ENCODE measurements around the gene CRYBG2. TPM values are rescaled to one million over a fixed set of nuclear protein-coding genes. Genes with fewer than 3 reads are reported as not detected.

The CRYBG2 gene
- total RNA-seq, 2 donors from 2014 or later = 12.8 to 30.3 TPM

DNA sequence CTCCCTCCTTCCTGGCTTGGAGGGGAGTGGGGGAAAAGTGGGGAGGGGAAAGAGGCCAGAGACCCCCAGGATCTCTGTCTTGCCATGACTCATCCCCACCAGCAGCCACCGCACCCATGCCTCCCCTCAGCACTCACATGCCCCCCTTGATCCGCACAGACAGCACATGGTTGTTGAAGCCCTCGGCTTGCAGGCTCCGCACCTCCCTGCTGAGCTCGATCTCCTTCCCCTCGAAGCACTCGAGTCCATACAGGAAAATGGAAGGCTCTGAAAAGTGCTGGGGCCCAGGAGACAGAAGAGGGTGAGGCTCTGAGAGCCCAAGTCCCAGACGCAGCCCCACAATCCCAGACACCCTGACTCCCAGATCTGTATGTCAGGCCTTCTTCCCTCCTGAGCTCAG is 25.3 kb downstream of the CRYBG2 start:
- H3K9ac ChIP-seq (ENCODE audit: low read depth in 2 of 2, low read length in 2 of 2) = no peak overlapping the region
- no peak for DNase-seq
- no peaks in the 10 kb centered on the region for H3K4me1 ChIP-seq
- intact Hi-C loops (cut with DNase I) = loop anchor here (10.0 kb wide), 1 partner anchor 164 kb away; the partner anchor contains the start of genes C1orf232 and ZNF593
- H3K9me3 ChIP-seq = no peaks in the 10 kb centered on the region
- H3K36me3 ChIP-seq = no peaks in the 10 kb centered on the region
- no peaks in the 10 kb centered on the region for H3K27me3 ChIP-seq
- TF ChIP-seq, protein P1, sequence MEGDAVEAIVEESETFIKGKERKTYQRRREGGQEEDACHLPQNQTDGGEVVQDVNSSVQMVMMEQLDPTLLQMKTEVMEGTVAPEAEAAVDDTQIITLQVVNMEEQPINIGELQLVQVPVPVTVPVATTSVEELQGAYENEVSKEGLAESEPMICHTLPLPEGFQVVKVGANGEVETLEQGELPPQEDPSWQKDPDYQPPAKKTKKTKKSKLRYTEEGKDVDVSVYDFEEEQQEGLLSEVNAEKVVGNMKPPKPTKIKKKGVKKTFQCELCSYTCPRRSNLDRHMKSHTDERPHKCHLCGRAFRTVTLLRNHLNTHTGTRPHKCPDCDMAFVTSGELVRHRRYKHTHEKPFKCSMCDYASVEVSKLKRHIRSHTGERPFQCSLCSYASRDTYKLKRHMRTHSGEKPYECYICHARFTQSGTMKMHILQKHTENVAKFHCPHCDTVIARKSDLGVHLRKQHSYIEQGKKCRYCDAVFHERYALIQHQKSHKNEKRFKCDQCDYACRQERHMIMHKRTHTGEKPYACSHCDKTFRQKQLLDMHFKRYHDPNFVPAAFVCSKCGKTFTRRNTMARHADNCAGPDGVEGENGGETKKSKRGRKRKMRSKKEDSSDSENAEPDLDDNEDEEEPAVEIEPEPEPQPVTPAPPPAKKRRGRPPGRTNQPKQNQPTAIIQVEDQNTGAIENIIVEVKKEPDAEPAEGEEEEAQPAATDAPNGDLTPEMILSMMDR (IDR thresholded peaks at IDR 0.05) = no peak
- no peak overlapping the region for H3K4me3 ChIP-seq
- no peak overlapping the region for H3K27ac ChIP-seq

- no peaks in the 10 kb centered on the region for H3K27me3 ChIP-seq
- TF ChIP-seq, protein P1 (IDR thresholded peaks at IDR 0.05) = no peak
- no peaks in the 10 kb centered on the region for H3K4me1 ChIP-seq
- no peak for DNase-seq
- no peak overlapping the region for H3K9ac ChIP-seq (ENCODE audit: low read depth in 2 of 2, low read length in 2 of 2)
- no peaks in the 10 kb centered on the region for H3K9me3 ChIP-seq
- intact Hi-C loops (cut with DNase I) = loop anchor here (10.0 kb wide), 1 partner anchor 163 kb away; the partner anchor contains the start of genes C1orf232 and ZNF593
- H3K4me3 ChIP-seq = no peak overlapping the region
- H3K27ac ChIP-seq = no peak overlapping the region
- H3K36me3 ChIP-seq = no peaks in the 10 kb centered on the region
These were observed 26.0 kb downstream of the CRYBG2 start for GRCh38 chr1:26327956-26328362.

DNA sequence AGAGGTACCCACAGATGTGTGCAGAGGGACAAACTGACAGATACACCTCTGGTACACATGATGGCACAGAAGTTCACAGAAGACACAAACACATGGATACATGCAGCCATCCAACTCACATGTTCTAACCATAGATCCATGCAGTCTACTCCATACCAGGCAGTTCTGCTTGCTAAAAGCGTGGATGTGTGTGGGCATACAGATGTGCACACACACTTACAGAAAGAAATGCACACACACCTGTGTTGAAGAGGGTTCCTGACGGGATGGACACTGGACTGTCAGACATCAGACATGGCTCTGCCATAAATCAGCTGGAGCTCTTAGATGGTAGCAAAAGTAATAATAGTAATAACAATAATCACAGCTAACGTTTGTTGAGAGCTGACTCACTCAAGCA is 29.4 kb downstream of the CRYBG2 start:
- no peak for DNase-seq
- TF ChIP-seq, protein P1 (IDR thresholded peaks at IDR 0.05) = no peak
- H3K27ac ChIP-seq = no peak overlapping the region
- no peaks in the 10 kb centered on the region for H3K36me3 ChIP-seq
- intact Hi-C loops (cut with DNase I) = loop anchor here (5.0 to 10.0 kb wide), 3 partner anchors 38 to 160 kb away; partner anchors contain the start of genes C1orf232 and ZNF593
- no peaks in the 10 kb centered on the region for H3K9me3 ChIP-seq
- no peak overlapping the region for H3K9ac ChIP-seq (ENCODE audit: low read depth in 2 of 2, low read length in 2 of 2)
- H3K4me1 ChIP-seq = no peaks in the 10 kb centered on the region
- no peaks in the 10 kb centered on the region for H3K27me3 ChIP-seq
- no peak overlapping the region for H3K4me3 ChIP-seq

GRCh38 chr1:26323382-26323781 is 30.5 kb downstream of the CRYBG2 start:
- DNase-seq = no peak

GRCh38 chr1:26322042-26322331 is 31.9 kb downstream of the CRYBG2 start:
- H3K9me3 ChIP-seq = no peaks in the 10 kb centered on the region
- no peaks in the 10 kb centered on the region for H3K27me3 ChIP-seq
- TF ChIP-seq, protein P1 (IDR thresholded peaks at IDR 0.05) = no peak
- no peak for DNase-seq
- no peak overlapping the region for H3K4me3 ChIP-seq
- no peak overlapping the region for H3K27ac ChIP-seq
- no peak overlapping the region for H3K9ac ChIP-seq (ENCODE audit: low read depth in 2 of 2, low read length in 2 of 2)
- intact Hi-C loops (cut with DNase I) = loop anchor here (5.0 to 10.0 kb wide), 3 partner anchors 40 to 157 kb away; partner anchors contain the start of genes C1orf232 and ZNF593
- no peaks in the 10 kb centered on the region for H3K36me3 ChIP-seq
- no peaks in the 10 kb centered on the region for H3K4me1 ChIP-seq

More at GRCh38 chr1:26323382-26323781, 30.5 kb downstream of the CRYBG2 start:
- Histone ChIP-seq H3K4me3 (no peak overlapping the region), H3K27me3 (no peaks in the 10 kb centered on the region), H3K9me3 (no peaks in the 10 kb centered on the region), H3K4me1 (no peaks in the 10 kb centered on the region), H3K36me3 (no peaks in the 10 kb centered on the region), H3K27ac (no peak overlapping the region), H3K9ac (ENCODE audit: low read depth in 2 of 2, low read length in 2 of 2) (no peak overlapping the region)
- intact Hi-C loops (cut with DNase I) = loop anchor here (5.0 to 10.0 kb wide), 3 partner anchors 39 to 159 kb away; partner anchors contain the start of genes C1orf232 and ZNF593
- TF ChIP-seq, protein P1 (IDR thresholded peaks at IDR 0.05) = no peak
